Prostate gland (tissue), 2 donors: ENCODE results near the gene MPPED2. TPM values are rescaled to one million over a fixed set of nuclear protein-coding genes. Genes with fewer than 3 reads are reported as not detected.

Experiments
- DNase-seq: peaks from one replicate; pipeline ENCODE4 v3.0.0-alpha.2; 2019; ENCODE audit warnings: low spot score
- H3K27ac ChIP-seq, 2 donors: fragments of 200-600 bp; sonication (generic); 2 replicates each; pipeline ENCODE4 v1.5.1; 2017 to 2019
- H3K27me3 ChIP-seq: fragments of 200-600 bp; sonication (generic); replicated peaks from 2 replicates; pipeline ENCODE4 v1.5.1; 2019; ENCODE audit not compliant: insufficient read depth
- H3K36me3 ChIP-seq, 2 donors: fragments of 200-600 bp; sonication (generic); 1 replicate in 1 of 2; 2 replicates in 1 of 2; pipeline versions ENCODE4 v1.5.1 to v1.8.1; 2017 to 2019
- H3K4me1 ChIP-seq: fragments of 200-600 bp; sonication (generic); replicated peaks from 2 replicates; pipeline ENCODE4 v1.5.1; 2019
- H3K4me3 ChIP-seq, 2 donors: fragments of 200-600 bp; sonication (generic); 2 replicates each; pipeline ENCODE4 v1.5.1; 2017 to 2019
- H3K9me3 ChIP-seq: fragments of 200-600 bp; sonication (generic); 2 replicates; pipeline ENCODE4 v1.5.1; 2017
- POLR2A ChIP-seq: fragments of 450-650 bp; IDR thresholded peaks from one replicate; pipeline ENCODE4 v1.6.1; 2016; ENCODE audit warnings: antibody characterized with exemption, mild to moderate bottlenecking
- POLR2AphosphoS5 ChIP-seq: sonication (generic); formaldehyde crosslinking; IDR thresholded peaks from one replicate; pipeline ENCODE4 v1.6.1; 2017; ENCODE audit warnings: antibody characterized with exemption
- WGBS: methylation state at CpG from one replicate; pipeline ENCODE4 v1.1.5; 2018; 5-methylcytosine and 5-hydroxymethylcytosine counted together
- intact Hi-C: fragments of 100-400 bp; cut with DNase I; formaldehyde crosslinking; loops from one replicate; pipeline ENCODE4 v1.14.2; 2022
- total RNA-seq, 2 donors: library from RNA; depleted of rRNA; stranded (reverse); fragments of >200 nt; gene quantifications; one replicate each; pipeline ENCODE4 v1.1.0, GENCODE V29; 2016
- TF ChIP-seq, protein P1 (sequence below), 4 experiments: fragments of 200-600 bp in 2 of 4; fragments of 450-650 bp in 2 of 4; sonication (generic) in 2 of 4; IDR thresholded peaks; 1 replicate in 3 of 4; 2 replicates in 1 of 4; pipeline ENCODE4 v1.5.1; 2016 to 2019; ENCODE audit warnings: antibody characterized with exemption in 4 of 4, mild to moderate bottlenecking in 2 of 4, moderate library complexity in 2 of 4

The MPPED2 gene
- total RNA-seq, 2 donors from 2014 or later: 28.4 to 34.9 TPM

DNA sequence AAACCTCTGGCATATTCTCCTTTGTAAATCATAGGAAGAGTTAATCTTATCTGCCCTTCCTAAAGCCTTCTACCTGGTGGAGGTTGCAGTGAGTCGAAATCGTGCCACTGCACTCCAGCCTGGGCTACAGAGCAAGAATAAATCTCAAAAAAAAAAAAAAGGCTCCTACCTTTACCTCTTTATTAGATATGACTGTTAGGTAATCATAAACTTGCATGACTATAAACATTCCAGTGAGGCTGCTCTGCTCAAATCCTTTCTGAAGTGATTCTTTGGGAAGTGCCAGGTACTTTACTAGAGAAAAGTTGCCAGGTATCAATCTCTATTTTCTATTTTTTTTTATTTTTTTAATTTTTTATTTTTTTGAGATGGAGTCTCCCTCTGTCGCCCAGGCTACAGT lies 59.6 kb downstream of the MPPED2 start:
- Histone ChIP-seq H3K4me1 (peaks cover 4% of the 10 kb centered on the region), H3K9me3 (no peaks in the 10 kb centered on the region), H3K36me3 (no peaks in the 10 kb centered on the region), H3K27me3 (no peaks in the 10 kb centered on the region), H3K27ac (no peak overlapping the region), H3K4me3 (no peak overlapping the region)
- peak; percentile 44 for TF ChIP-seq POLR2AphosphoS5
- TF ChIP-seq POLR2A: no peak
- no peak for DNase-seq
- intact Hi-C loops: no loop called here
- WGBS: 70% methylated on average over 3 of the region's 3 CpGs

DNA sequence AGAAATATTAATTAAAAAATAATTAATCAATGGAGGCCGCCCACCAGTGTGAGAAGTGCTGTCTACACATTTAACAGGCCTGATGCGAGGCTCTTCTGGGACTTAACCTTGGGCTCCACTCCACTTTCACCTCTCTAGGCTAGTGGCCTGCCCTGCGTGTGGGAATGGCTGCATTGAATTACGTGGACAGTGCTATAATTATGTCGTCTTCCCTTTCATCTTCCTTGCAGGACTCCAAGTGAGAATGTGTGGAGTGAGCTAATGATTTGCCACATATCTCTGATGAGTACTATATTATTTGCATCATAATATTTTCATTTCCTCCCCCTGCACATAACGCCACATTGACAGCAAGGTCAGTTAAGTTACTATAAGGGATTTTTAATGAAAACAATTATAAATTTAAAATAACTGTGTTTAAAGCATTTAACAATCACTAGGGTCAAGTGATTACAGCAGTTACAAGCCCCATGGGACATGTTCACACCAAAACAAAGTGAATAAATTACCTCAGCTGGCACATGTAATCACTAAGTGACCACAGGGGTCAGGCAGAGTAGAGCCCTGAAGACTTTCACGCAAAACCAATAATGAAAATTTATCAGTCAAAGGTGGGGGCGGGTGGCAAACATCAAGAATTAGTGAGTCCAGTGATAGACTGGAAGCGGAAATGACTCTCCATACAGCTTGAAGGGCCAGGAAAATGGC lies 63.5 kb downstream of the MPPED2 start:
- intact Hi-C loops: no loop called here
- H3K36me3 ChIP-seq: no peaks in the 10 kb centered on the region
- peaks cover 10% of the 10 kb centered on the region for H3K4me1 ChIP-seq
- H3K9me3 ChIP-seq: no peaks in the 10 kb centered on the region
- no peak for DNase-seq
- H3K4me3 ChIP-seq: no peak overlapping the region
- 92% methylated on average over 9 of the region's 9 CpGs for WGBS
- no peak for TF ChIP-seq POLR2A
- TF ChIP-seq POLR2AphosphoS5: no peak
- TF ChIP-seq, protein P1, sequence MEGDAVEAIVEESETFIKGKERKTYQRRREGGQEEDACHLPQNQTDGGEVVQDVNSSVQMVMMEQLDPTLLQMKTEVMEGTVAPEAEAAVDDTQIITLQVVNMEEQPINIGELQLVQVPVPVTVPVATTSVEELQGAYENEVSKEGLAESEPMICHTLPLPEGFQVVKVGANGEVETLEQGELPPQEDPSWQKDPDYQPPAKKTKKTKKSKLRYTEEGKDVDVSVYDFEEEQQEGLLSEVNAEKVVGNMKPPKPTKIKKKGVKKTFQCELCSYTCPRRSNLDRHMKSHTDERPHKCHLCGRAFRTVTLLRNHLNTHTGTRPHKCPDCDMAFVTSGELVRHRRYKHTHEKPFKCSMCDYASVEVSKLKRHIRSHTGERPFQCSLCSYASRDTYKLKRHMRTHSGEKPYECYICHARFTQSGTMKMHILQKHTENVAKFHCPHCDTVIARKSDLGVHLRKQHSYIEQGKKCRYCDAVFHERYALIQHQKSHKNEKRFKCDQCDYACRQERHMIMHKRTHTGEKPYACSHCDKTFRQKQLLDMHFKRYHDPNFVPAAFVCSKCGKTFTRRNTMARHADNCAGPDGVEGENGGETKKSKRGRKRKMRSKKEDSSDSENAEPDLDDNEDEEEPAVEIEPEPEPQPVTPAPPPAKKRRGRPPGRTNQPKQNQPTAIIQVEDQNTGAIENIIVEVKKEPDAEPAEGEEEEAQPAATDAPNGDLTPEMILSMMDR (IDR thresholded peaks at IDR 0.05): no peak
- no peaks in the 10 kb centered on the region for H3K27me3 ChIP-seq
- no peak overlapping the region for H3K27ac ChIP-seq

GRCh38 chr11:30521297-30522071 lies 64.7 kb downstream of the MPPED2 start:
- H3K27ac ChIP-seq: no peak overlapping the region
- H3K9me3 ChIP-seq: no peaks in the 10 kb centered on the region
- H3K27me3 ChIP-seq: no peaks in the 10 kb centered on the region
- H3K4me1 ChIP-seq: peaks cover 10% of the 10 kb centered on the region
- H3K36me3 ChIP-seq: no peaks in the 10 kb centered on the region
- no peak for DNase-seq
- no peak for TF ChIP-seq POLR2AphosphoS5
- no peak for TF ChIP-seq POLR2A
- TF ChIP-seq, protein P1 (IDR thresholded peaks at IDR 0.05): no peak
- no peak overlapping the region for H3K4me3 ChIP-seq
- intact Hi-C loops: no loop called here
- 67% methylated on average over 8 of the region's 8 CpGs for WGBS

DNA sequence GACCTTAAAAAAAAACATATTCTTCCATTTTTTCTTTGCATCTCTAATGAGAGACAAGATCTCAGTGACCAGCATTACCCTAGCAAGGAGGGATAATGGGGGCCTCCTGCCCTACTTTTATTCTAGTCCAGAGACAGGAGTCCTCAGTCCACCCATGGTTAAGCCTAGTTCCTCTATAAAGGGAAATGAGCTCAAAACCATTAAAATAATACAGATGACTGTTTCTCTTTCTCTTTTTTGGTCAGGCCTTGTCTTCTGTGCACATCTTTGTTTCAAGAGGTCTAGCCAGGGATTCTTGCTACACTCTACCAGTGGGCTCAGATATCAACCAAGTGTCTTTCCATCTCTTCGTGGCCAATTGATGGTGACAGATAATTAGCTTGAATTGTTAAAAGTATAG lies 73.1 kb downstream of the MPPED2 start:
- Histone ChIP-seq H3K27me3 (no peaks in the 10 kb centered on the region), H3K9me3 (no peaks in the 10 kb centered on the region), H3K4me1 (no peaks in the 10 kb centered on the region), H3K27ac (no peak overlapping the region), H3K4me3 (no peak overlapping the region), H3K36me3 (no peaks in the 10 kb centered on the region)
- no peak for DNase-seq
- intact Hi-C loops: no loop called here
- TF ChIP-seq, protein P1 (IDR thresholded peaks at IDR 0.05): no peak
- TF ChIP-seq POLR2AphosphoS5: no peak
- 89% methylated on average over 1 of the region's 1 CpG for WGBS

DNA sequence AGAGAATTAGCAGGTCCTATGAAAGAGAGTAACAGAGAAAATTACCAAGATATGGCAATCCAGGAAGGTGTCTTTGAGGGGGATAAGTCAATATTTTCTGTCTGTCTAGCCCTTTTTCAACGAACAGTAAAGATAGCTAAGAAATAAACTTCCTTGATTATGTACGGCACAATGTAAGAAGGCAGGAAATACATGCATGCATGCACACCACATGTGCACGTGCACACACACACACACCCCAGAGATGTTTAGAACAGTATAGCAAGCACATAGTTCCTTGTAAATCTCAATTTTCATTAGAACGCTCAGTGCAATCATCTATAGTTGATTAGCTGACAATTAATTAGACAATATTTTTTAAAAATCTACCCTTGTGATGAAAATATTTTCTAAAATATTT lies 74.7 kb downstream of the MPPED2 start:
- no peaks in the 10 kb centered on the region for H3K36me3 ChIP-seq
- H3K27me3 ChIP-seq: no peaks in the 10 kb centered on the region
- H3K27ac ChIP-seq: no peak overlapping the region
- DNase-seq: no peak
- TF ChIP-seq POLR2A: no peak
- TF ChIP-seq POLR2AphosphoS5: no peak
- TF ChIP-seq, protein P1 (IDR thresholded peaks at IDR 0.05): no peak
- no peaks in the 10 kb centered on the region for H3K4me1 ChIP-seq
- 86% methylated on average over 4 of the region's 4 CpGs for WGBS
- H3K9me3 ChIP-seq: no peaks in the 10 kb centered on the region
- intact Hi-C loops: no loop called here
- H3K4me3 ChIP-seq: no peak overlapping the region
